ENCODE measurements around the gene SFTA2. TPM values are rescaled to one million over a fixed set of nuclear protein-coding genes. Genes with fewer than 3 reads are reported as not detected.

Gene SFTA2
- total RNA-seq, 1 donor from 2014 or later = not detected

DNA sequence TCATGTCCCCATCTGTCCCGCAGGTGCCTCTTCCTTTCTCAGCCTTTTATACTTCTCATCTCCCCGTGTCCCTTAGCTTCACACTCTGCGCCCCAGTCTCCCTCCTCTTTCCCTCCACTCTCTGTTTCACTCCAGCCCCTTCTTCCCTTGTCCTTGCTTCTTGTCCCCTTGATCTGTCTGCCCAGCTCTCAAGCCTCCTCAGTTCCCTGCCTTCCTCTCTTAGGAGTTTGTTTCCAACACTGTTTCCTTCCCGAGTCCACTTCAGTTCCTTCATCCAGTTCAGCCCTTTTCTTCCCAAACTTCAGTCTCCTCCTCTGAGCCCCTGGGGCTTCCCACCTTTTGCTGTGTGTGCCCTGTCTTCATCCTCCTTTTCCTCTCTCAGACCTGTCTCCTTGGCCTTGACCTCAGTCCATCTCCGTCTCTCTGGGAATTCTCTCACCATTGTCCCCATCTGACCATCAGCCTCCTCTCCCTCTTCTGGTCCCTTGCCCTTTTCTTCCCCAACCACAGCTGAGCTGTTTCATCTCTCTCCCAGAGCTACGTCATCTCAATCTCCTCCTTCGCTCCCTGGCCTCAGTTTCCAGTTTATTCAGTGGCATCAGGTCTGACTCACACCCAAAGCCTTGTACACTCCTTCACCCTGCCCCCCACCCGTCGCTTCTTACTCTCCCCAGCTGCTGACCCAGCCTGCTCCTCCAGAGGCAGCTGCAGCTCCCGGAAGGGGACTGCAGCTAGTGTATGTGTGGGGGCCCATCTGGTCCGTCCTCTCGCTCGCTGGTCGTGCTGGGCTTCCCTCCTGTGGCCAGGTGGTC lies 50.4 kb downstream of the SFTA2 start:
- no peak for DNase-seq (ENCODE audit: low spot score in 2 of 2, unreplicated experiment in 2 of 2)
- peaks cover 74% of the 10 kb centered on the region for H3K4me1 Mint-ChIP-seq
- peak overlapping the region; percentile 98 for H3K27ac Mint-ChIP-seq
- H3K4me3 Mint-ChIP-seq = peak overlapping the region; percentile 72
- no peaks in the 10 kb centered on the region for H3K9me3 Mint-ChIP-seq
- H3K36me3 Mint-ChIP-seq = no peaks in the 10 kb centered on the region
- TF ChIP-seq, protein P1, sequence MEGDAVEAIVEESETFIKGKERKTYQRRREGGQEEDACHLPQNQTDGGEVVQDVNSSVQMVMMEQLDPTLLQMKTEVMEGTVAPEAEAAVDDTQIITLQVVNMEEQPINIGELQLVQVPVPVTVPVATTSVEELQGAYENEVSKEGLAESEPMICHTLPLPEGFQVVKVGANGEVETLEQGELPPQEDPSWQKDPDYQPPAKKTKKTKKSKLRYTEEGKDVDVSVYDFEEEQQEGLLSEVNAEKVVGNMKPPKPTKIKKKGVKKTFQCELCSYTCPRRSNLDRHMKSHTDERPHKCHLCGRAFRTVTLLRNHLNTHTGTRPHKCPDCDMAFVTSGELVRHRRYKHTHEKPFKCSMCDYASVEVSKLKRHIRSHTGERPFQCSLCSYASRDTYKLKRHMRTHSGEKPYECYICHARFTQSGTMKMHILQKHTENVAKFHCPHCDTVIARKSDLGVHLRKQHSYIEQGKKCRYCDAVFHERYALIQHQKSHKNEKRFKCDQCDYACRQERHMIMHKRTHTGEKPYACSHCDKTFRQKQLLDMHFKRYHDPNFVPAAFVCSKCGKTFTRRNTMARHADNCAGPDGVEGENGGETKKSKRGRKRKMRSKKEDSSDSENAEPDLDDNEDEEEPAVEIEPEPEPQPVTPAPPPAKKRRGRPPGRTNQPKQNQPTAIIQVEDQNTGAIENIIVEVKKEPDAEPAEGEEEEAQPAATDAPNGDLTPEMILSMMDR (IDR thresholded peaks at IDR 0.05; ENCODE audit: unreplicated experiment) = no peak
- no peaks in the 10 kb centered on the region for H3K27me3 Mint-ChIP-seq (ENCODE audit: low read depth)

Small RNAs within 50 kb of the gene (microRNA-seq; reads per million reads assigned to microRNA genes)
- 4.4 reads per million, percentile 15 among the genes with 10 or more reads in this experiment for gene MIR4640

Other genes with a start within 250 kb of the SFTA2 start
- 28.8 to 30.6 TPM (median 29.5 TPM) in 3 replicates for gene PPP1R18, start 245.5 kb downstream of the SFTA2 start, total RNA-seq
- 34.6 to 40.2 TPM (median 36.1 TPM) in 3 replicates for gene NRM, start 241.2 kb downstream of the SFTA2 start, total RNA-seq
- 49.7 to 51.9 TPM (median 49.8 TPM) in 3 replicates for gene MDC1, start 214.9 kb downstream of the SFTA2 start, total RNA-seq
- gene TUBB, start 211.8 kb downstream of the SFTA2 start, total RNA-seq = 1,084 to 1,110 TPM (median 1,094 TPM) in 3 replicates
- 96.5 to 101 TPM (median 99.8 TPM) in 3 replicates for gene FLOT1, start 189.5 kb downstream of the SFTA2 start, total RNA-seq
- 131 to 136 TPM (median 134 TPM) in 3 replicates for gene IER3, start 187.6 kb downstream of the SFTA2 start, total RNA-seq
- gene DDR1, start 47.7 kb downstream of the SFTA2 start, total RNA-seq = 344 to 351 TPM (median 349 TPM) in 3 replicates
- gene GTF2H4, start 24.0 kb downstream of the SFTA2 start, total RNA-seq = 62.1 to 65.4 TPM (median 62.2 TPM) in 3 replicates
- 62.1 to 70.6 TPM (median 67.4 TPM) in 3 replicates for gene VARS2, start 17.9 kb downstream of the SFTA2 start, total RNA-seq
- gene MUCL3, start 8.8 kb upstream of the SFTA2 start, total RNA-seq = not detected in 3 replicates
- gene MUC21, start 51.5 kb upstream of the SFTA2 start, total RNA-seq = not detected in 3 replicates
- gene MUC22, start 78.3 kb upstream of the SFTA2 start, total RNA-seq = not detected in 3 replicates
- gene C6orf15, start 180.4 kb upstream of the SFTA2 start, total RNA-seq = not detected in 3 replicates
- 0.29 to 1.1 TPM (median 0.72 TPM) in 3 replicates for gene PSORS1C1, start 182.6 kb upstream of the SFTA2 start, total RNA-seq
- not detected in 3 replicates for gene CDSN, start 188.3 kb upstream of the SFTA2 start, total RNA-seq
- not detected in 3 replicates for gene PSORS1C2, start 206.9 kb upstream of the SFTA2 start, total RNA-seq
- gene CCHCR1, start 225.6 kb upstream of the SFTA2 start, total RNA-seq = 33.9 to 36.6 TPM (median 34.5 TPM) in 3 replicates
- gene TCF19, start 226.4 kb upstream of the SFTA2 start, total RNA-seq = 7.7 to 8.5 TPM (median 7.8 TPM) in 3 replicates
- 0.24 to 0.47 TPM in 2 of 3 replicates, not detected in the other for gene POU5F1, start 238.5 kb upstream of the SFTA2 start, total RNA-seq

All from mesothelial cell of epicardium (in vitro differentiated cells).